HEK293 (cell line): Measurements from ENCODE around the gene DPPA5.

Experiments used
- ZNF621 ChIP-seq: fragments of 450-650 bp; formaldehyde crosslinking; IDR thresholded peaks from 2 replicates; pipeline ENCODE4 v1.5.1; 2017; ENCODE audit warnings: missing biosample characterization, missing genetic modification characterization
- ZNF707 ChIP-seq: fragments of 450-650 bp; formaldehyde crosslinking; IDR thresholded peaks from 2 replicates; pipeline ENCODE4 v1.5.1; 2016; ENCODE audit warnings: missing biosample characterization, missing genetic modification characterization
- ZSCAN30 ChIP-seq: fragments of 450-650 bp; IDR thresholded peaks from 2 replicates; pipeline ENCODE4 v1.5.1; 2018; ENCODE audit warnings: missing biosample characterization, mild to moderate bottlenecking, missing genetic modification characterization, moderate library complexity
- TF ChIP-seq, protein P1 (sequence below): sonication (generic); formaldehyde crosslinking; IDR thresholded peaks from 2 replicates; pipeline ENCODE4 v1.8.1; 2022; ENCODE audit warnings: mild to moderate bottlenecking, moderate library complexity, missing genetic modification reagents
- TF ChIP-seq, protein P2 (sequence below): fragments of 450-650 bp; formaldehyde crosslinking; IDR thresholded peaks from 2 replicates; pipeline ENCODE4 v1.5.1; 2016; ENCODE audit warnings: missing biosample characterization, missing genetic modification characterization
- TF ChIP-seq, protein P3 (sequence below): fragments of 450-650 bp; formaldehyde crosslinking; IDR thresholded peaks from 2 replicates; pipeline ENCODE4 v1.5.1; 2016; ENCODE audit warnings: missing biosample characterization, missing genetic modification characterization
- TF ChIP-seq, protein P4 (sequence below): fragments of 450-650 bp; formaldehyde crosslinking; IDR thresholded peaks from 2 replicates; pipeline ENCODE4 v1.5.1; 2016; ENCODE audit warnings: missing biosample characterization, missing genetic modification characterization

DNA sequence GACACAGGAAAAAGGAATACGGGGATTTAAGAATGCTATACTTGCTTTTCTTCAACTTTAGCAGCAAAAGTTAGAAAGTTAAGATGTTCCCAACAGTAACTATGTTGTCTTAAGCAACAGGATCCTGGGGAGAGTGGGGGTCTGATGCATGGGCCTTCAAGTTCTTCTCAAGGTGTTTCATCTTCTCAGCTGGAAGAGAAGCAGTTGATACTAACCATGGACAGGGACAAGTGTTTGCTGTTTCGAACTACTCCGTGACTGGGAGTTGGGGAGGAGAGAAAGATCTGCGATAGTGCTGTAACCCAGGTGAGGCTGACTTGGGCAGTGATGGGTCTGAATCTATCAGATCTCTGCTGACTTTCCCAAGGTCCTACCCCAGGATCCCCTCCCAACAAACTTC, 14.6 kb upstream of the DPPA5 start:
- TF ChIP-seq, protein P1, sequence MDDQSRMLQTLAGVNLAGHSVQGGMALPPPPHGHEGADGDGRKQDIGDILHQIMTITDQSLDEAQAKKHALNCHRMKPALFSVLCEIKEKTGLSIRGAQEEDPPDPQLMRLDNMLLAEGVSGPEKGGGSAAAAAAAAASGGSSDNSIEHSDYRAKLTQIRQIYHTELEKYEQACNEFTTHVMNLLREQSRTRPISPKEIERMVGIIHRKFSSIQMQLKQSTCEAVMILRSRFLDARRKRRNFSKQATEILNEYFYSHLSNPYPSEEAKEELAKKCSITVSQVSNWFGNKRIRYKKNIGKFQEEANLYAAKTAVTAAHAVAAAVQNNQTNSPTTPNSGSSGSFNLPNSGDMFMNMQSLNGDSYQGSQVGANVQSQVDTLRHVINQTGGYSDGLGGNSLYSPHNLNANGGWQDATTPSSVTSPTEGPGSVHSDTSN (CRISPR knock-in tag), result no peak
- TF ChIP-seq ZNF707 (tag by site-specific recombination) (no peak), ZNF621 (tag by site-specific recombination) (no peak), ZSCAN30 (no peak)
- TF ChIP-seq, protein P2, sequence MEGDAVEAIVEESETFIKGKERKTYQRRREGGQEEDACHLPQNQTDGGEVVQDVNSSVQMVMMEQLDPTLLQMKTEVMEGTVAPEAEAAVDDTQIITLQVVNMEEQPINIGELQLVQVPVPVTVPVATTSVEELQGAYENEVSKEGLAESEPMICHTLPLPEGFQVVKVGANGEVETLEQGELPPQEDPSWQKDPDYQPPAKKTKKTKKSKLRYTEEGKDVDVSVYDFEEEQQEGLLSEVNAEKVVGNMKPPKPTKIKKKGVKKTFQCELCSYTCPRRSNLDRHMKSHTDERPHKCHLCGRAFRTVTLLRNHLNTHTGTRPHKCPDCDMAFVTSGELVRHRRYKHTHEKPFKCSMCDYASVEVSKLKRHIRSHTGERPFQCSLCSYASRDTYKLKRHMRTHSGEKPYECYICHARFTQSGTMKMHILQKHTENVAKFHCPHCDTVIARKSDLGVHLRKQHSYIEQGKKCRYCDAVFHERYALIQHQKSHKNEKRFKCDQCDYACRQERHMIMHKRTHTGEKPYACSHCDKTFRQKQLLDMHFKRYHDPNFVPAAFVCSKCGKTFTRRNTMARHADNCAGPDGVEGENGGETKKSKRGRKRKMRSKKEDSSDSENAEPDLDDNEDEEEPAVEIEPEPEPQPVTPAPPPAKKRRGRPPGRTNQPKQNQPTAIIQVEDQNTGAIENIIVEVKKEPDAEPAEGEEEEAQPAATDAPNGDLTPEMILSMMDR (tag by site-specific recombination), result no peak
- TF ChIP-seq, protein P3, sequence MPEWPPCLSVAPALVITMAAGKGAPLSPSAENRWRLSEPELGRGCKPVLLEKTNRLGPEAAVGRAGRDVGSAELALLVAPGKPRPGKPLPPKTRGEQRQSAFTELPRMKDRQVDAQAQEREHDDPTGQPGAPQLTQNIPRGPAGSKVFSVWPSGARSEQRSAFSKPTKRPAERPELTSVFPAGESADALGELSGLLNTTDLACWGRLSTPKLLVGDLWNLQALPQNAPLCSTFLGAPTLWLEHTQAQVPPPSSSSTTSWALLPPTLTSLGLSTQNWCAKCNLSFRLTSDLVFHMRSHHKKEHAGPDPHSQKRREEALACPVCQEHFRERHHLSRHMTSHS, result no peak
- TF ChIP-seq, protein P4, sequence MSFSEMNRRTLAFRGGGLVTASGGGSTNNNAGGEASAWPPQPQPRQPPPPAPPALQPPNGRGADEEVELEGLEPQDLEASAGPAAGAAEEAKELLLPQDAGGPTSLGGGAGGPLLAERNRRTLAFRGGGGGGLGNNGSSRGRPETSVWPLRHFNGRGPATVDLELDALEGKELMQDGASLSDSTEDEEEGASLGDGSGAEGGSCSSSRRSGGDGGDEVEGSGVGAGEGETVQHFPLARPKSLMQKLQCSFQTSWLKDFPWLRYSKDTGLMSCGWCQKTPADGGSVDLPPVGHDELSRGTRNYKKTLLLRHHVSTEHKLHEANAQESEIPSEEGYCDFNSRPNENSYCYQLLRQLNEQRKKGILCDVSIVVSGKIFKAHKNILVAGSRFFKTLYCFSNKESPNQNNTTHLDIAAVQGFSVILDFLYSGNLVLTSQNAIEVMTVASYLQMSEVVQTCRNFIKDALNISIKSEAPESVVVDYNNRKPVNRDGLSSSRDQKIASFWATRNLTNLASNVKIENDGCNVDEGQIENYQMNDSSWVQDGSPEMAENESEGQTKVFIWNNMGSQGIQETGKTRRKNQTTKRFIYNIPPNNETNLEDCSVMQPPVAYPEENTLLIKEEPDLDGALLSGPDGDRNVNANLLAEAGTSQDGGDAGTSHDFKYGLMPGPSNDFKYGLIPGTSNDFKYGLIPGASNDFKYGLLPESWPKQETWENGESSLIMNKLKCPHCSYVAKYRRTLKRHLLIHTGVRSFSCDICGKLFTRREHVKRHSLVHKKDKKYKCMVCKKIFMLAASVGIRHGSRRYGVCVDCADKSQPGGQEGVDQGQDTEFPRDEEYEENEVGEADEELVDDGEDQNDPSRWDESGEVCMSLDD (tag by site-specific recombination), result no peak
